PC-9 (cell line): ENCODE measurements around the gene SDCCAG8.

Experiments used
- CTCF ChIP-seq: fragments of 200-600 bp; sonication (generic); conservative IDR thresholded peaks from 2 replicates; pipeline ENCODE4 v1.6.1; 2017; ENCODE audit warnings: mixed run types, antibody characterized with exemption, mild to moderate bottlenecking, moderate library complexity
- EZH2 ChIP-seq: fragments of 200-600 bp; sonication (generic); IDR thresholded peaks from 2 replicates; pipeline ENCODE4 v1.8.0; 2017; ENCODE audit warnings: antibody characterized with exemption, low read depth

- TF ChIP-seq CTCF, result no peak
- TF ChIP-seq EZH2, result no peak
Measured at GRCh38 chr1:243447347-243447746, 191.5 kb downstream of the SDCCAG8 start.
